ENCODE data around the gene KLHDC1.

DNA sequence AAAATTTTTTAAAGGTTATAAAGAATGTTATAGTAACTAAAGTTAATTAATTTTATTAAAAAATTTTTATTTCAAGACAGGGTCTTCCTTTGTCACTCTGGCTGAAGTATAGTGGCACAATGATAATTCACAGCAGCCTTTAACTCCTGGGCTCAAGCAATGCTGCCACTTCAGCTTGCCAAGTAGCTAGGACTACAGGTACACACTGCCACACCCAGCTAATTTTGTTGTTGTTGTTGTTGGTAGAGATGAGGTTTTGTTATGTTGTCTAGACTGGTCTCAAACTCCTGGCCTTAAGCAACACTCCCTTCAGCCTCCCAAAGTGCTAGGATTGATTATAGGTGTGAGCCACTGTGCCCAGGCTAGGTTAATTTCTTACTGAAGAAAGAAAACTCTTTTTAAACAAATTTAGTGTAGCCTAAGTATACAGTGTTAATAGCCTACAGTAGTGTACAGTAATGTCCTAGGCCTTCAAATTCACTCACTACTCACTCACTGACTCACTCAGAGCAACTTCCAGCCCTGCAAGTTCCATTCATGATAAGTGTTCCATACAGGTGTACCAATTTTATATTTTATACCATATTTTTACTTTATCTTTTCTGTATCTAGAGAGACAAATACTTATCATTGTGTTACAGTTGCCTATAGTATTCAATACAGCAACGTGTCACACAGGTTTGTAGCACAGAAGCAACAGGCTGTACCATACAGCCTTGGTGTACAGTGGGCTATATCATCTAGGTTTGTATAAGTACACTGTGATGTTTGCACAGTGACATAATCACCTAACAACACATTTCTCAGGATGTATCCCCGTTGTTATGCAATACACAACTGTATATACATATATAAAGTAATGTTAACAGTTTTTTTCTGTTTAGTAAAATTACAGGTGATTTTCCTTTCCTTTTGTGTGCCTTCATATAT lies 33.1 kb upstream of the KLHDC1 start:
- no peak for TF ChIP-seq CTCF (IDR thresholded peaks at IDR 0.05; ENCODE audit: low read depth, low read length)
- TF ChIP-seq POLR2A (IDR thresholded peaks at IDR 0.05; ENCODE audit: extremely low read depth, insufficient read length): no peak
- TF ChIP-seq MYC (IDR thresholded peaks at IDR 0.05; ENCODE audit: low read depth, low read length): no peak

Measured in NB4 (cell line).